H1 (cell line): ENCODE results near the gene CCDC102A. TPM values are rescaled to one million over a fixed set of nuclear protein-coding genes. Genes with fewer than 3 reads are reported as not detected.

Source experiments
- CBX8 ChIP-seq: fragments of 300-800, 300-1000 bp; sonication (generic); IDR thresholded peaks from 2 replicates; pipeline ENCODE4 v1.7.1; 2016; ENCODE audit warnings: low read depth, low read length, borderline replicate concordance
- CREB1 ChIP-seq: IDR thresholded peaks from 2 replicates; pipeline ENCODE4 v1.6.1; 2012; ENCODE audit warnings: inconsistent platforms
- KDM4A ChIP-seq: IDR thresholded peaks from one replicate; pipeline ENCODE4 v1.7.1; 2012; ENCODE audit warnings: low read depth, mild to moderate bottlenecking, moderate library complexity, low read length, inconsistent platforms; ENCODE audit not compliant: severe bottlenecking
- MAFK ChIP-seq: IDR thresholded peaks from 2 replicates; pipeline ENCODE4 v1.6.1; 2012; ENCODE audit warnings: low read depth, mild to moderate bottlenecking, improper control_type of control experiment, low read length
- MAX ChIP-seq: IDR thresholded peaks from 2 replicates; pipeline ENCODE4 v1.6.1; 2012; ENCODE audit warnings: inconsistent platforms
- TAF7 ChIP-seq: optimal IDR thresholded peaks from 2 replicates; pipeline ENCODE3; 2011; ENCODE audit warnings: low read depth, mild to moderate bottlenecking, inconsistent platforms, low read length, moderate library complexity, borderline replicate concordance
- polyA plus RNA-seq, 7 experiments: library from polyadenylated mRNA; depleted of rRNA in 3 of 7; stranded (reverse) in 5 of 7; unstranded in 2 of 7; fragments of >200 nt in 5 of 7; fragments of 200-250 nt in 2 of 7; gene quantifications; 1 replicate in 5 of 7; 2 replicates in 1 of 7; 4 replicates in 1 of 7; pipeline versions ENCODE4 v1.2.1 to v1.2.3, GENCODE V29; 2011 to 2013; ENCODE audit warnings: missing spikeins in 2 of 7, mixed read lengths in 2 of 7
- total RNA-seq: library from RNA; stranded (reverse); fragmentation: NEBNext Ultra II Directional; extraction: Animal tissue kit (Norgen Biotek cat#: 25700); gene quantifications from 2 replicates; pipeline ENCODE4 v1.2.1, GENCODE V29; 2021
- TF ChIP-seq, protein P1 (sequence below), 3 experiments: IDR thresholded peaks; 1 replicate in 2 of 3; 2 replicates in 1 of 3; pipeline versions ENCODE4 v1.5.1 to v1.6.1; 2011; ENCODE audit warnings: low read length in 3 of 3, mild to moderate bottlenecking in 3 of 3, inconsistent platforms in 2 of 3, low read depth in 1 of 3, moderate library complexity in 1 of 3; ENCODE audit not compliant: insufficient read depth in 1 of 3; ENCODE audit errors: control extremely low read depth in 1 of 3

CCDC102A gene
- total and polyA plus RNA-seq, 2 of the 8 experiments (the other 6 are each of a cell fraction or from before 2014, with no cell fraction given) = 4.0 to 7.5 TPM

- TF ChIP-seq, protein P1, sequence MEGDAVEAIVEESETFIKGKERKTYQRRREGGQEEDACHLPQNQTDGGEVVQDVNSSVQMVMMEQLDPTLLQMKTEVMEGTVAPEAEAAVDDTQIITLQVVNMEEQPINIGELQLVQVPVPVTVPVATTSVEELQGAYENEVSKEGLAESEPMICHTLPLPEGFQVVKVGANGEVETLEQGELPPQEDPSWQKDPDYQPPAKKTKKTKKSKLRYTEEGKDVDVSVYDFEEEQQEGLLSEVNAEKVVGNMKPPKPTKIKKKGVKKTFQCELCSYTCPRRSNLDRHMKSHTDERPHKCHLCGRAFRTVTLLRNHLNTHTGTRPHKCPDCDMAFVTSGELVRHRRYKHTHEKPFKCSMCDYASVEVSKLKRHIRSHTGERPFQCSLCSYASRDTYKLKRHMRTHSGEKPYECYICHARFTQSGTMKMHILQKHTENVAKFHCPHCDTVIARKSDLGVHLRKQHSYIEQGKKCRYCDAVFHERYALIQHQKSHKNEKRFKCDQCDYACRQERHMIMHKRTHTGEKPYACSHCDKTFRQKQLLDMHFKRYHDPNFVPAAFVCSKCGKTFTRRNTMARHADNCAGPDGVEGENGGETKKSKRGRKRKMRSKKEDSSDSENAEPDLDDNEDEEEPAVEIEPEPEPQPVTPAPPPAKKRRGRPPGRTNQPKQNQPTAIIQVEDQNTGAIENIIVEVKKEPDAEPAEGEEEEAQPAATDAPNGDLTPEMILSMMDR (IDR thresholded peaks at IDR 0.05; ENCODE audit: control extremely low read depth in 1 of 3, insufficient read depth in 1 of 3, low read depth in 1 of 3, low read length in 3 of 3) = no peak
- TF ChIP-seq MAFK = no peak
- TF ChIP-seq MAX = peak; percentile 78
- no peak for TF ChIP-seq TAF7
- no peak for TF ChIP-seq CBX8
- no peak for TF ChIP-seq CREB1
- TF ChIP-seq KDM4A = peak; percentile 58
These were observed 57.0 kb downstream of the CCDC102A start (continued) for GRCh38 chr16:57479205-57479975.
